GM23338 (cell line): ENCODE results near the gene WEE2. TPM values are rescaled to one million over a fixed set of nuclear protein-coding genes. Genes with fewer than 3 reads are reported as not detected.

ENCODE experiments used
- ATAC-seq: fragments of 200-7000 bp; cut with Tn5 transposase; 3 replicates; pipeline ENCODE4 v1.9.1; 2020
- DNase-seq: peaks from one replicate; pipeline ENCODE4 v3.0.0-alpha.2; 2015; ENCODE audit warnings: low spot score
- H2AFZ ChIP-seq: fragments of 200-600 bp; sonication (generic); 2 replicates; pipeline ENCODE4 v1.8.0; 2016; ENCODE audit warnings: antibody characterized with exemption, mild to moderate bottlenecking, moderate library complexity
- H3F3A ChIP-seq: fragments of 200-600 bp; sonication (generic); replicated peaks from 2 replicates; pipeline ENCODE4 v1.8.0; 2017; ENCODE audit warnings: antibody characterized with exemption, mixed run types, low read depth
- H3K27ac ChIP-seq: fragments of 200-600 bp; sonication (generic); 2 replicates; pipeline ENCODE4 v1.6.1; 2016; ENCODE audit warnings: low read depth
- H3K27me3 ChIP-seq: fragments of 200-600 bp; sonication (generic); 2 replicates; pipeline ENCODE4 v1.8.0; 2016; ENCODE audit warnings: mild to moderate bottlenecking, mixed run types, moderate library complexity; ENCODE audit not compliant: insufficient read depth
- H3K36me3 ChIP-seq: fragments of 200-600 bp; sonication (generic); 2 replicates; pipeline ENCODE4 v1.8.0; 2016; ENCODE audit warnings: mild to moderate bottlenecking; ENCODE audit not compliant: insufficient read depth
- H3K4me1 ChIP-seq: fragments of 200-600 bp; sonication (generic); 2 replicates; pipeline ENCODE4 v1.8.0; 2016; ENCODE audit warnings: mild to moderate bottlenecking, moderate library complexity; ENCODE audit not compliant: insufficient read depth
- H3K4me2 ChIP-seq: fragments of 200-600 bp; sonication (generic); 2 replicates; pipeline ENCODE4 v1.7.1; 2017; ENCODE audit warnings: mixed run types
- H3K4me3 ChIP-seq: fragments of 200-600 bp; sonication (generic); 2 replicates; pipeline ENCODE4 v1.6.1; 2016; ENCODE audit warnings: mixed run types
- H3K79me2 ChIP-seq: fragments of 200-600 bp; sonication (generic); replicated peaks from 2 replicates; pipeline ENCODE4 v1.8.0; 2017; ENCODE audit warnings: mild to moderate bottlenecking; ENCODE audit not compliant: insufficient read depth
- H3K9me2 ChIP-seq: fragments of 200-600 bp; sonication (generic); 2 replicates; pipeline ENCODE4 v1.8.0; 2017; ENCODE audit not compliant: insufficient read depth
- H4K20me1 ChIP-seq: fragments of 200-600 bp; sonication (generic); replicated peaks from 2 replicates; pipeline ENCODE4 v1.8.0; 2017; ENCODE audit warnings: mild to moderate bottlenecking; ENCODE audit not compliant: insufficient read depth
- H3K27ac Mint-ChIP-seq: 2 replicates; pipeline ENCODE4 v1.8.0; 2020; ENCODE audit warnings: inconsistent platforms, mild to moderate bottlenecking, moderate library complexity, mixed read lengths
- H3K27me3 Mint-ChIP-seq: 3 replicates; pipeline ENCODE4 v1.8.0; 2022; ENCODE audit warnings: low read depth, mild to moderate bottlenecking, moderate library complexity, mixed read lengths, inconsistent platforms; ENCODE audit not compliant: insufficient read depth, poor library complexity
- H3K36me3 Mint-ChIP-seq: 3 replicates; pipeline ENCODE4 v1.8.0; 2021; ENCODE audit warnings: low read depth, mild to moderate bottlenecking, inconsistent platforms, moderate library complexity, mixed read lengths
- H3K4me1 Mint-ChIP-seq: 3 replicates; pipeline ENCODE4 v1.8.0; 2020; ENCODE audit warnings: mild to moderate bottlenecking, inconsistent platforms, mixed read lengths
- H3K4me3 Mint-ChIP-seq: 3 replicates; pipeline ENCODE4 v1.8.0; 2021; ENCODE audit warnings: moderate library complexity, mild to moderate bottlenecking, inconsistent platforms, mixed read lengths
- H3K9me3 Mint-ChIP-seq: 3 replicates; pipeline ENCODE4 v1.8.0; 2020; ENCODE audit warnings: moderate library complexity, mild to moderate bottlenecking, inconsistent platforms, mixed read lengths
- CREB1 ChIP-seq: fragments of 250-450 bp; sonication (Bioruptor Pico); IDR thresholded peaks from 2 replicates; pipeline ENCODE4 v1.5.0; 2020; ENCODE audit warnings: low read depth, mild to moderate bottlenecking, moderate library complexity
- CTCF ChIP-seq, 2 experiments: fragments of 200-600 bp in 1 of 2; sonication (generic) in 1 of 2; conservative IDR thresholded peaks; 2 replicates each; pipeline versions ENCODE4 v1.5.1 to v1.6.1; 2016 to 2017; ENCODE audit warnings: antibody characterized with exemption in 2 of 2, low read depth in 2 of 2, mild to moderate bottlenecking in 2 of 2, moderate library complexity in 1 of 2
- ETS1 ChIP-seq: IDR thresholded peaks from 2 replicates; pipeline ENCODE4 v1.6.1; 2016; ENCODE audit warnings: antibody characterized with exemption
- EZH2 ChIP-seq: fragments of 200-600 bp; sonication (generic); IDR thresholded peaks from one replicate; pipeline ENCODE4 v1.8.0; 2017; ENCODE audit warnings: antibody characterized with exemption, mild to moderate bottlenecking, low read depth; ENCODE audit not compliant: unreplicated experiment
- EZH2phosphoT487 ChIP-seq: fragments of 200-600 bp; sonication (generic); IDR thresholded peaks from one replicate; pipeline ENCODE4 v1.8.1; 2018; ENCODE audit warnings: antibody characterized with exemption; ENCODE audit not compliant: unreplicated experiment
- JUNB ChIP-seq: IDR thresholded peaks from one replicate; pipeline ENCODE4 v1.6.1; 2016; ENCODE audit warnings: antibody characterized with exemption; ENCODE audit not compliant: unreplicated experiment
- NANOG ChIP-seq: IDR thresholded peaks from 2 replicates; pipeline ENCODE4 v1.6.1; 2016; ENCODE audit warnings: antibody characterized with exemption, borderline replicate concordance
- POLR2AphosphoS5 ChIP-seq: IDR thresholded peaks from 2 replicates; pipeline ENCODE4 v1.6.1; 2016; ENCODE audit warnings: antibody characterized with exemption, low read depth
- REST ChIP-seq: IDR thresholded peaks from one replicate; pipeline ENCODE4 v1.6.1; 2018; ENCODE audit warnings: antibody characterized with exemption; ENCODE audit not compliant: unreplicated experiment
- STAT1 ChIP-seq: IDR thresholded peaks from one replicate; pipeline ENCODE4 v1.6.1; 2016; ENCODE audit warnings: antibody characterized with exemption; ENCODE audit not compliant: unreplicated experiment
- ZNF114 ChIP-seq: fragments of 250-450 bp; sonication (Bioruptor Pico); IDR thresholded peaks from 2 replicates; pipeline ENCODE4 v1.5.0; 2020; ENCODE audit warnings: mild to moderate bottlenecking, moderate library complexity
- ZNF331 ChIP-seq: fragments of 250-450 bp; sonication (Bioruptor Pico); IDR thresholded peaks from 2 replicates; pipeline ENCODE4 v1.5.0; 2020; ENCODE audit warnings: low read depth, mild to moderate bottlenecking, moderate library complexity
- ZNF462 ChIP-seq: fragments of 250-450 bp; sonication (Bioruptor Pico); IDR thresholded peaks from 2 replicates; pipeline ENCODE4 v1.5.0; 2020; ENCODE audit warnings: mild to moderate bottlenecking, moderate library complexity
- polyA plus RNA-seq: library from polyadenylated mRNA; unstranded; fragments of >200 nt; fragmentation: Nextera tagmentation; extraction: Ambion mirVana; gene quantifications from 2 replicates; pipeline ENCODE4 v1.2.1, GENCODE V29; 2016
- total RNA-seq: library from RNA; depleted of rRNA; stranded (reverse); fragments of >200 nt; shearing (Covaris generic); gene quantifications from 2 replicates; pipeline ENCODE4 v1.2.3, GENCODE V29; 2014

Gene WEE2
- total and polyA plus RNA-seq, 2 experiments from 2014 or later: not detected

GRCh38 chr7:141686074-141686473, 22.1 kb upstream of the WEE2 start:
- no peaks in the 10 kb centered on the region for H3F3A ChIP-seq
- H4K20me1 ChIP-seq: peaks cover 11% of the 10 kb centered on the region; the same call in 1 of the 2 replicates
- DNase-seq (no peak), ATAC-seq (no peak)
- H3K79me2 ChIP-seq: peaks cover 28% of the 10 kb centered on the region
- Mint-ChIP-seq H3K27ac (no peak overlapping the region), H3K4me3 (no peak overlapping the region), H3K9me3 (no peaks in the 10 kb centered on the region), H3K4me1 (peaks cover 21% of the 10 kb centered on the region), H3K36me3 (peaks cover 5% of the 10 kb centered on the region; the same call in 2 of the 3 replicates), H3K27me3 (no peaks in the 10 kb centered on the region)
- H3K27me3 ChIP-seq: no peaks in the 10 kb centered on the region
- H3K4me3 ChIP-seq: no peak overlapping the region
- H3K27ac ChIP-seq: no peak overlapping the region
- no peaks in the 10 kb centered on the region for H3K9me2 ChIP-seq
- H2AFZ ChIP-seq: no peak overlapping the region
- no peak for TF ChIP-seq ZNF114
- TF ChIP-seq NANOG: no peak
- no peak for TF ChIP-seq EZH2
- TF ChIP-seq ETS1: no peak
- TF ChIP-seq POLR2AphosphoS5: no peak
- TF ChIP-seq JUNB: no peak
- no peak for TF ChIP-seq STAT1
- TF ChIP-seq EZH2phosphoT487: no peak
- TF ChIP-seq ZNF462 (CRISPR knock-in tag): no peak
- TF ChIP-seq CREB1 (CRISPR knock-in tag): no peak
- no peak for TF ChIP-seq ZNF331 (CRISPR knock-in tag)
- TF ChIP-seq REST: no peak
- no peak for TF ChIP-seq CTCF (conservative IDR thresholded peaks at IDR 0.05; ENCODE audit: low read depth in 2 of 2)
- H3K36me3 ChIP-seq: no peaks in the 10 kb centered on the region
- H3K4me2 ChIP-seq: no peak overlapping the region
- peaks cover 11% of the 10 kb centered on the region for H3K4me1 ChIP-seq
